HG02970 (cell line): Measurements from ENCODE around the gene CFAP54.

Experiments used
- ATAC-seq: cut with Tn5 transposase; IDR thresholded peaks from one replicate; pipeline ENCODE4 v1.9.1; 2021; ENCODE audit warnings: mild to moderate bottlenecking, moderate library complexity, moderate number of reproducible peaks; ENCODE audit not compliant: unreplicated experiment, low FRiP score

The CFAP54 gene

DNA sequence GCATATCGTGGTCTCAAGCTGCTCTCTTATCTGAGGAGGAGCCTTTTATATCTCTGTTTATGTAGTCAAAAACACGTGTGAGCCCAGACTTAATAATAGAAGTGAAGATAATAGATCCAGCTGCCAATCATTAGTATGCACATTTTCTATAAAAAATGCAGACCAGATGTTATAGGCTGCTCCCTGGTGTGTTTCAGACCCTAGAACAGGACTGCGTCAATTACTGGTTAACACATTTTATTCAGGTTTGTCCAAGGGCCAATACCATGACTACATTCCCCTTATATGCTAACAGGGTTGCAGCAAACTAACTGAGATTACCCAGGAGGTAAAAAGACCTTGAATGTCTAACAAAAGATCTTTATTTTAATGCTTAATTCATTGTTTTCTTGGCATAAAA lies 319.2 kb downstream of the CFAP54 start:
- no peak for ATAC-seq

DNA sequence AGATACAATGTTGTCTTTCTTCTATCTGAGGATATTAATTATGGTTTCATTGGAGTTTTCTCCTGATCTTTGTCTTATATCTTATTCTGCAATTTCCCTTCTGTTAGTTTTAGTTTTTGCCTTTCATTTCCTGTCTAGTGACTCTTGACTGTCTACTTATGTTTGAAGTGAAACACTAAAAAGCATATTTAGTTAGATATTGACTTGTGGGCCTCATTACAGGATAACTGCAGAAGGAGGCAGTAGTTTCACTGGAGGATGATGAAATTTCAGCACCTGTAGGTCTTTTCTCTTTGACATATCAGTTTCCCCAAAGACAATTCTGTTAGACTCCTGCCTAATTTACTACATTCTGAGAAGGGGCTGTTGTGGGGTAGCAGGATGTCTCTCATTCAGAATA lies 320.1 kb downstream of the CFAP54 start:
- no peak for ATAC-seq

DNA sequence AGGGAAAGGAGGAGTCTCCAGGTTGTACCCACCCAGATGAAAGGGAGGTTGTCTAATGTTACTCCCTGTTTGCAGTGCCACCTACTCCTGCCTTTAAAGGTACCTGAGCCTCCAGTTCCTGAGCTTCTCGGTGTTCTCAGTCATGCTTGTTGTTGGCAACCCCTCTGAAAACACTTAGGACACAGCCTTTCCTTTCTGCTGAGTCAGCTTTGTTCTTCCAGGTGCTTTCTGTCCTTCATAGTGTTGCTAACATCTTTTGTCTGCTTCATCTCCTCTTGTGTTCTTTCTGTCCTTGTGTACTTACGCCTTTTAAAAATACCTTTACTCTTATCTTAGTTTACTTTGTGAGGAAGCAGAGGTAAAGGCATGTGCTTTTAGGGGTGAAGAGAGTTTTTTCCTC lies 320.7 kb downstream of the CFAP54 start:
- ATAC-seq, result no peak

GRCh38 chr12:96810477-96810876 lies 321.1 kb downstream of the CFAP54 start:
- no peak for ATAC-seq

- ATAC-seq, result no peak
These were observed 321.7 kb downstream of the CFAP54 start for GRCh38 chr12:96811083-96811482.

- ATAC-seq, result no peak
These were observed 322.8 kb downstream of the CFAP54 start for GRCh38 chr12:96812153-96812552.

DNA sequence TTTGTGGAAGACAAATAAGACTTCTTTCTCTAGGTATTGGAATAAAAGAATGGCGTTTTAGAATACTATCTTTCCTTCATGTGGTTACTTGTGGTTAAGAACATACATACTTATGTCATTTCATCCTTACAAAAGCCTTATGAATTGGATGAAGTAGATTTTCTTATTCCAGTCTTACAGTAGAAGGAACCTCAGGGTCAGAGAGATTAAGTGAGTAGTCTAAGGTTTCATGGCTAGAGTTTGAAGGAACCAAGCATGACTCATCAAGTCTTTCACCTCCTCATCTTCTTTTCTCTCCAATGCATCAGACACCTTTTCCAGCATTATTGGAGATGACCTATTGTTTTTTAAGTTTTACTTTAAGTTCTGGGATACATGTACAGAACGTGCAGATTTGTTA lies 324.8 kb downstream of the CFAP54 start:
- ATAC-seq, result no peak

DNA sequence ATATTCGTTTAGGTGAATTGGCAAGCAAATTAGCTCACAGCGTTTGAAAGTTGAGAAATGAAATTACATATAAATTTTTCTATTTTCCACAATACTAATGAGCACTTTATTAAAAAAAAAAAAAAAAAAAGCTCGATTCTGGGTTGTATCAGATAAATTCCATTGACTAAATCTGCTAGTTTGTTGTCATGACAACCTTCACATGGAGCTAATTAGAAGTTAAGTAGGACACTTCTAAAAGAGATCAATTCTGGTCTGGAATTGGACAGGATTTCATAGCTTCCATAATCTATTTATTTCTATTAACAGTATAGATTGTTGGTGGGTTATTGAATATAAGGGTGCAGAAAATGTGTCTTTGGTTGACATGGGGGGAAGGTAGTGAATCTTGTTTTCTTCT lies 332.2 kb downstream of the CFAP54 start:
- no peak for ATAC-seq

GRCh38 chr12:96822641-96823040 lies 333.3 kb downstream of the CFAP54 start:
- ATAC-seq, result no peak

- ATAC-seq, result no peak
These were observed 334.9 kb downstream of the CFAP54 start for GRCh38 chr12:96824074-96824837.

DNA sequence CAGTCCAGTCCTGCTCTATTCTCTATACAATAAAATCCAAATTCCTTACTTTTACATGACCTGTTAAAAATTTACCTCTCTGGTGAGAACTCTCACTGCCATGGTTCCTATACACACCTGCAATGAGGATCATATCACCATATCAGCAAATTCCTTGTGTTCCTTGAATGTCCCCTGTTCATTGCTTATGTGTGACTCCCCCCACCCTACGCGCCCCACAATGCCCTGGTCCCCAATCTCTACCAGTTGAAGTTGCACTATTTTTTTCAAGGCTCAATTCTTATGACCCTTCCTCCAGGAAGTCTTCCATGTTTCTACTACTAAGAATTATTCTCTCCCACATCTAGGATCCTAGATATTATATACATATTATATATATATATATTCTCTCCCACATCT lies 335.5 kb downstream of the CFAP54 start:
- ATAC-seq, result no peak

- ATAC-seq, result no peak
These were observed 338.9 kb downstream of the CFAP54 start for GRCh38 chr12:96828169-96828789.

DNA sequence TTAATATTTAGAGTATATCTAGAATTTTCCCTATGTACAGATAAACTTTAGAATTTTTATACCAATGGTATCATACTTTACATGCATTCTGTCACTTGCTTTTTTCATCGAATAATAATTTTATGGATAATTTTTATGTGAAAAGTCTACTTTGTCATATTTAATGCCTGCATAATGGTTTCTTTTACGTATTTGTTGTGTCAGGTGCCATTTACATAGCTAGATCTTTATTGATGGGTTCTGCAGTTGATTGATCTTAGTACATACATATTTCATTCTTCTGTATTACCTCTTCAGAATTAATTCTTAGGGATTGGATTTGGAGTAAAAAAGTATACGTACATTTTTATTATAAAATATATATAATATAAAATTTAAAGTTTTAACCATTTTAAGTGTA lies 340.0 kb downstream of the CFAP54 start:
- no peak for ATAC-seq

GRCh38 chr12:96831346-96831745 lies 342.0 kb downstream of the CFAP54 start:
- no peak for ATAC-seq

GRCh38 chr12:96846293-96846692 lies 356.9 kb downstream of the CFAP54 start:
- ATAC-seq, result no peak

DNA sequence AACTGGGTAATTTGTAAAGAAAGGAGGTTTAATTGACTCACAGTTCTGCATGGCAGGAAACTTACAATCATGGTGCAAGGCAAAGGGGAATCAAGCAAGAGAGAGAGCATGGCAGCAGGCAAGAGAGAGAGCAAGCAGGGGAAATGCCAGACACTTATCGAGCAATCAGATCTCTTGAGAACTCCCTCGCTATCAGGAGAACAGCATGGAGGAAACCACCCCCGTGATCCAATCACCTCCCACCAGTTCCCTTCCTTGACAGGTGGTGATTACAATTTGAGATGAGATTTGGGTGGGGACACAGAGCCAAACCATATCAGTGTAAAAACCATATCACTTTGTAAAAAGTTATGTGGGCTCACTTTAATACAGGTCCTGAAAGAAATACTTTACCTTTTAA lies 361.3 kb downstream of the CFAP54 start:
- ATAC-seq, result no peak

- no peak for ATAC-seq
These were observed 368.8 kb downstream of the CFAP54 start for GRCh38 chr12:96858162-96858561.

DNA sequence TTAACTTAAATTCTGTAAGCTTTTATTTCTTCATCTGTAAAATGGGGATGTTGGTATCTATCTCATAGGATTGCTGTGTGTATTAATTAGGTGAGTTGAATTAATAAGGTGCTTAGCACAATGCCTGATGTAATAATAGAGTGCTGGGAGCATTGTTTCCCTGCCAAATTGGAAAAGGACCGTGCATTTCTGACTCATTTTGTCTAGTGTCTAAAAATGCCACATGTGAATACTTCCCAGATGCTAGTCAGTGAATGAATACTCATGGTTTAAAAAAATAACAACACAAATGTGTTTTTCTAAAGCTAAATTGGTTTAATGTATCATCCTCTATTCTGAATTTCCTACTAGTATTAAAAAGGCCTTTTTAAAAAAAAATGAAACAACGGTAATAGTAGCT lies 372.3 kb downstream of the CFAP54 start:
- ATAC-seq, result no peak

- no peak for ATAC-seq
These were observed 372.9 kb downstream of the CFAP54 start for GRCh38 chr12:96862326-96862725.

DNA sequence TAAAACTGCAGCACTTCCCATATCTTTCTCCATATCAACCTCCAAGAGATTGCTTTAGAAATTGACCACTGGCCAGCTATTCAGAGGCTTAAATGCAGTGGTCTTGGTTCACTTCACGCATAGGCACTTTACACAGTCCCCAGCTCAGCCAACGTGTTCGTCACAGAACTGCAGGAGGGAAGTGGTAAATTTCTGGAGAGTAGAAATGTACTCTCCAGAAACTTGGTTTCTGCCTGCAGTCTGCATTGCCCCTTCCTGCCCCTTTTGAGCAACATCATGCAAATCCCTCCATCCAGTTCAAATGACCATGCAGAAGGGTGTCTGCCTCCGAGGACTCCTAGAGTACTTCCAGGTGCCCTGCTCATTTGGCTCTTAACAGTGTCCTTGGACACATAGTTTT lies 375.0 kb downstream of the CFAP54 start:
- no peak for ATAC-seq

DNA sequence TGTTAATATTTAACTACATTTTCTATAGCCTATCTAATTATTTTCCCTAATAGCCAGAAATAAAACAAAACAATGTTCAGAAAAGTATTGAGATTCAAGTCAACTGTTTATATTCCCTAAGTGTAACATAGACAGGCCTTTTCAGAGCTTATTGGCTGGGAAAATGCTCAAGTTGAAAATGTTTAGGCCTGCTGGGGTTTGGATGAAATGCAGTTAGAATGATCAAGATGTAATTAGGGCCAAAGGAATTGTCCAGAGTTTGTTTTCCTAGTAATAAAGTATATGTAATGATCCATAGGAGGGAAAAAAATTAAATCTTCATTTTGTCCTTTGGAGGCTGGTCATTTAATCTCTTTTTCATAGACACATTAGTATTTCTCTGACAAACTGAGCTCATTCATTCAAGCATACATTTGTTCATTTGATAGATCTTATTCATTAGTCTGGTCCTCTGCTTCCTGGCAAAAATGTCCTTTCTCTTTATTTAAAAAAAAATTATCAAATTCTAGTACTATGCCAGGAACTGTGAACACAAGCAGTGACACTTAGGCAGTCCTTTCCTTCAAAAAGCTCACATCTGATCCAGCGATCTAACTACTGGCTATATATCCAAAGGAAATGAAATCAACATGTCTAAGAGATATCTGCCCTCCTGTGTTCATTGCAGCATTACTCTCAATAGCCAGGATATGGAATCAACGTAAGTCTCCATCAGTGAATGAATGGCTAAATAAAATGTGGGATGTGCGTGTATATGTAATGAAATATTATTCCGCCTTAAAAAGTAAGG lies 377.6 kb downstream of the CFAP54 start:
- ATAC-seq, result no peak

DNA sequence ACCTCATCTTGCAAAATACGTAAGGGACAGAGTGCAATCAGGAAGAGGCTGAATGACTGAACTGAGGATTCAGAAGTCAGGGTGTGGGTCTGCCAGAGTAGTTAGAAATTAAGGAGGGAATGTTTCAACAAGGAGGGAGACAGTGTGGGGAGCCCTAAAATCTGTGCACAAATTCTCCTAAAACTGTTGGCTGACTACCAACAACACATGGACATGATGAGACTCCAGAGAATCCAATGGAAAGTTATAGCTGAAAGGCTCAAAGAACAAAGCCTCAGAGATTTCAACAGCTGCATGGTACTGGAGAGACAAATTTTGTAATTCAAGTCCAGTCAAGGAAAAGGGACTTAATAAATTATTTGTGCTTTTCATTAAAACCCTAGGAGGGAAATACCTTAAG lies 381.6 kb downstream of the CFAP54 start:
- no peak for ATAC-seq
